ENCODE data around the gene RS1.
A peak's percentile ranks its signal among the peaks of the same experiment; 100 is the strongest.

The RS1 gene

GRCh38 chrX:18643243-18643642 lies 28.7 kb downstream of the RS1 start:
- Mint-ChIP-seq H3K27ac (no peak overlapping the region), H3K27me3 (no peaks in the 10 kb centered on the region), H3K9me3 (no peaks in the 10 kb centered on the region), H3K4me3 (no peak overlapping the region), H3K4me1 (no peaks in the 10 kb centered on the region)
- no peak for ATAC-seq
- no peak for DNase-seq

GRCh38 chrX:18640686-18641085 lies 31.2 kb downstream of the RS1 start:
- DNase-seq (no peak), ATAC-seq (no peak)
- Mint-ChIP-seq H3K27me3 (no peaks in the 10 kb centered on the region), H3K27ac (no peak overlapping the region), H3K9me3 (no peaks in the 10 kb centered on the region), H3K4me1 (no peaks in the 10 kb centered on the region), H3K4me3 (no peak overlapping the region)

GRCh38 chrX:18639280-18639679 lies 32.6 kb downstream of the RS1 start:
- Mint-ChIP-seq H3K4me1 (no peaks in the 10 kb centered on the region), H3K9me3 (no peaks in the 10 kb centered on the region), H3K27me3 (no peaks in the 10 kb centered on the region), H3K27ac (no peak overlapping the region), H3K4me3 (no peak overlapping the region)
- ATAC-seq, result no peak
- no peak for DNase-seq

GRCh38 chrX:18638398-18638797 lies 33.5 kb downstream of the RS1 start:
- no peak for ATAC-seq

GRCh38 chrX:18630934-18631333 lies 41.0 kb downstream of the RS1 start:
- no peak overlapping the region for H3K27ac Mint-ChIP-seq
- ATAC-seq (no peak), DNase-seq (no peak)
- no peak overlapping the region for H3K4me3 Mint-ChIP-seq
- no peaks in the 10 kb centered on the region for H3K27me3 Mint-ChIP-seq
- no peaks in the 10 kb centered on the region for H3K9me3 Mint-ChIP-seq
- H3K4me1 Mint-ChIP-seq, result no peaks in the 10 kb centered on the region

More at GRCh38 chrX:18638398-18638797, 33.5 kb downstream of the RS1 start:
- H3K4me1 Mint-ChIP-seq, result no peaks in the 10 kb centered on the region
- no peak for DNase-seq
- no peak overlapping the region for H3K4me3 Mint-ChIP-seq
- no peaks in the 10 kb centered on the region for H3K27me3 Mint-ChIP-seq
- H3K27ac Mint-ChIP-seq, result no peak overlapping the region
- H3K9me3 Mint-ChIP-seq, result no peaks in the 10 kb centered on the region

GRCh38 chrX:18624599-18624998 lies 47.3 kb downstream of the RS1 start:
- Mint-ChIP-seq H3K27ac (no peak overlapping the region), H3K4me1 (no peaks in the 10 kb centered on the region), H3K9me3 (no peaks in the 10 kb centered on the region), H3K4me3 (no peak overlapping the region), H3K27me3 (no peaks in the 10 kb centered on the region)
- ATAC-seq, result no peak
- no peak for DNase-seq

- H3K4me3 Mint-ChIP-seq, result no peak overlapping the region
- ATAC-seq, result no peak
- DNase-seq, result no peak
- H3K27ac Mint-ChIP-seq, result no peak overlapping the region
- no peaks in the 10 kb centered on the region for H3K9me3 Mint-ChIP-seq
- no peaks in the 10 kb centered on the region for H3K27me3 Mint-ChIP-seq
- no peaks in the 10 kb centered on the region for H3K4me1 Mint-ChIP-seq
Measured at GRCh38 chrX:18620349-18620748, 51.6 kb downstream of the RS1 start.

GRCh38 chrX:18619288-18619687 lies 52.6 kb downstream of the RS1 start:
- Mint-ChIP-seq H3K9me3 (no peaks in the 10 kb centered on the region), H3K27me3 (no peaks in the 10 kb centered on the region), H3K4me1 (no peaks in the 10 kb centered on the region), H3K4me3 (no peak overlapping the region), H3K27ac (no peak overlapping the region)
- no peak for DNase-seq
- ATAC-seq, result no peak

- Mint-ChIP-seq H3K9me3 (no peaks in the 10 kb centered on the region), H3K4me3 (no peak overlapping the region), H3K27ac (no peak overlapping the region), H3K4me1 (no peaks in the 10 kb centered on the region), H3K27me3 (no peaks in the 10 kb centered on the region)
- ATAC-seq (no peak), DNase-seq (no peak)
Measured at GRCh38 chrX:18617407-18617750, 54.5 kb downstream of the RS1 start.

- no peak for DNase-seq
- H3K9me3 Mint-ChIP-seq, result no peaks in the 10 kb centered on the region
- H3K27me3 Mint-ChIP-seq, result no peaks in the 10 kb centered on the region
- ATAC-seq, result no peak
- no peaks in the 10 kb centered on the region for H3K4me1 Mint-ChIP-seq
- no peak overlapping the region for H3K4me3 Mint-ChIP-seq
- H3K27ac Mint-ChIP-seq, result peak overlapping the region in 1 of 2 donors; percentile 50
Measured at GRCh38 chrX:18616688-18617406, 55.1 kb downstream of the RS1 start.

- Mint-ChIP-seq H3K27me3 (no peaks in the 10 kb centered on the region), H3K4me3 (no peak overlapping the region), H3K4me1 (no peaks in the 10 kb centered on the region), H3K9me3 (no peaks in the 10 kb centered on the region), H3K27ac (no peak overlapping the region)
- no peak for DNase-seq
- no peak for ATAC-seq
Measured at GRCh38 chrX:18613930-18614639, 57.8 kb downstream of the RS1 start.

GRCh38 chrX:18607966-18608365 lies 63.9 kb downstream of the RS1 start:
- Mint-ChIP-seq H3K4me3 (no peak overlapping the region), H3K4me1 (no peaks in the 10 kb centered on the region), H3K27me3 (no peaks in the 10 kb centered on the region), H3K9me3 (no peaks in the 10 kb centered on the region), H3K27ac (no peak overlapping the region)
- no peak for DNase-seq
- ATAC-seq, result no peak

- DNase-seq (no peak), ATAC-seq (no peak)
- no peaks in the 10 kb centered on the region for H3K9me3 Mint-ChIP-seq
- H3K4me1 Mint-ChIP-seq, result no peaks in the 10 kb centered on the region
- H3K4me3 Mint-ChIP-seq, result no peak overlapping the region
- H3K27ac Mint-ChIP-seq, result no peak overlapping the region
- no peaks in the 10 kb centered on the region for H3K27me3 Mint-ChIP-seq
Measured at GRCh38 chrX:18598413-18598812, 73.5 kb downstream of the RS1 start.

- no peak overlapping the region for H3K4me3 Mint-ChIP-seq
- no peak for ATAC-seq
- no peak for DNase-seq
- no peaks in the 10 kb centered on the region for H3K4me1 Mint-ChIP-seq
- H3K27ac Mint-ChIP-seq, result no peak overlapping the region
- H3K27me3 Mint-ChIP-seq, result no peaks in the 10 kb centered on the region
- H3K9me3 Mint-ChIP-seq, result no peaks in the 10 kb centered on the region
Measured at GRCh38 chrX:18596096-18596495, 75.8 kb downstream of the RS1 start.

GRCh38 chrX:18594079-18594478 lies 77.8 kb downstream of the RS1 start:
- Mint-ChIP-seq H3K4me3 (no peak overlapping the region), H3K4me1 (no peaks in the 10 kb centered on the region), H3K9me3 (no peaks in the 10 kb centered on the region), H3K27ac (no peak overlapping the region), H3K27me3 (no peaks in the 10 kb centered on the region)
- ATAC-seq (no peak), DNase-seq (no peak)

- H3K4me1 Mint-ChIP-seq, result no peaks in the 10 kb centered on the region
- H3K27me3 Mint-ChIP-seq, result no peaks in the 10 kb centered on the region
- H3K9me3 Mint-ChIP-seq, result no peaks in the 10 kb centered on the region
- no peak overlapping the region for H3K27ac Mint-ChIP-seq
- ATAC-seq (no peak), DNase-seq (no peak)
- no peak overlapping the region for H3K4me3 Mint-ChIP-seq
Measured at GRCh38 chrX:18591834-18592233, 80.1 kb downstream of the RS1 start.
